ENCODE measurements around the gene FREM1. TPM values are rescaled to one million over a fixed set of nuclear protein-coding genes. Genes with fewer than 3 reads are reported as not detected.

FREM1 gene
- total RNA-seq, 3 donors from 2014 or later, result 4.1 to 12.2 (median 4.3) TPM

DNA sequence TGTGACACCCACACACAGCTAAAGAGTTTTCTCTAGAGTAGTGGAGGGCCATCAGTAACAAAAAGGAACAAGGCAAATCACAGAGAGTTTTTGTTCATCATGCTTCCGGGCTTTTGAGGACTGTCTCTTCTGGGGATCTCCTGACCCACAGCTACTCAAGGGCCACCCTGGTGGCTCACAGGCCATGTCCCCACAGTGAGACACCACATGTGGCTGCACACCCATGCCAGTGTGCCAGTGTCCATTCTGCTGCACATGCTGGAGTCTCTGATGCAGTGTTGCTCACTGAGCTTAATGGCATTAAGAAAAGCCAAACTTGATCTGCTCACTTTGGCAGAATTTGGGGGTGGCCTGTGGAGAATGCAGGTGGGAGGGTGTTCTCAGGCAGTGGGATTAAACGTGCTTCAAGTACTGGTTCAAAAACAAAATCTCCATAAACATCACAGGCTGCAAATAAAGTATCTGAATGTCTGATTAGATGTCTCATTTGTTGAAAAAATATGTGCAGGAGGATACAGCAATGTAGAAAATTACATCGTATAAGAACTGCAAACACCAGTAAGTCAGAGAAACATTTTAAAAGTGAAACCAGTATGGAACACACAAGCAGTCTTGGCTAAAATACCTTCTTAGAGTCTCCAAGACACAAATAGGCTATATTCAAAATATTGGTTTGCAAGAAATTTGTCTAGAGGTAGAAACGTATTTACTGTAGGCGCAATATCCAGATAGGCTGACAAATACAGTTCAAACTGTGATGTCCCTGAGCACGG is 11.0 kb downstream of the FREM1 start:
- intact Hi-C loops (cut with DNase I; ENCODE audit: low total_unique reads), result no loop called here
- Histone ChIP-seq H3K9me3 (no peaks in the 10 kb centered on the region), H3K27me3 (no peaks in the 10 kb centered on the region), H3K27ac (peak overlapping the region in 1 of 2 donors; percentile 46), H3K4me3 (peak overlapping the region in 1 of 3 donors; percentile 14), H3K36me3 (no peaks in the 10 kb centered on the region), H3K4me1 (no peaks in the 10 kb centered on the region)
- TF ChIP-seq, protein P1, sequence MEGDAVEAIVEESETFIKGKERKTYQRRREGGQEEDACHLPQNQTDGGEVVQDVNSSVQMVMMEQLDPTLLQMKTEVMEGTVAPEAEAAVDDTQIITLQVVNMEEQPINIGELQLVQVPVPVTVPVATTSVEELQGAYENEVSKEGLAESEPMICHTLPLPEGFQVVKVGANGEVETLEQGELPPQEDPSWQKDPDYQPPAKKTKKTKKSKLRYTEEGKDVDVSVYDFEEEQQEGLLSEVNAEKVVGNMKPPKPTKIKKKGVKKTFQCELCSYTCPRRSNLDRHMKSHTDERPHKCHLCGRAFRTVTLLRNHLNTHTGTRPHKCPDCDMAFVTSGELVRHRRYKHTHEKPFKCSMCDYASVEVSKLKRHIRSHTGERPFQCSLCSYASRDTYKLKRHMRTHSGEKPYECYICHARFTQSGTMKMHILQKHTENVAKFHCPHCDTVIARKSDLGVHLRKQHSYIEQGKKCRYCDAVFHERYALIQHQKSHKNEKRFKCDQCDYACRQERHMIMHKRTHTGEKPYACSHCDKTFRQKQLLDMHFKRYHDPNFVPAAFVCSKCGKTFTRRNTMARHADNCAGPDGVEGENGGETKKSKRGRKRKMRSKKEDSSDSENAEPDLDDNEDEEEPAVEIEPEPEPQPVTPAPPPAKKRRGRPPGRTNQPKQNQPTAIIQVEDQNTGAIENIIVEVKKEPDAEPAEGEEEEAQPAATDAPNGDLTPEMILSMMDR (IDR thresholded peaks at IDR 0.05), result no peak
- TF ChIP-seq POLR2AphosphoS5 (IDR thresholded peaks at IDR 0.05) (no peak), POLR2A (IDR thresholded peaks at IDR 0.05) (no peak)
- no peak for DNase-seq (ENCODE audit: low spot score in 2 of 2)

DNA sequence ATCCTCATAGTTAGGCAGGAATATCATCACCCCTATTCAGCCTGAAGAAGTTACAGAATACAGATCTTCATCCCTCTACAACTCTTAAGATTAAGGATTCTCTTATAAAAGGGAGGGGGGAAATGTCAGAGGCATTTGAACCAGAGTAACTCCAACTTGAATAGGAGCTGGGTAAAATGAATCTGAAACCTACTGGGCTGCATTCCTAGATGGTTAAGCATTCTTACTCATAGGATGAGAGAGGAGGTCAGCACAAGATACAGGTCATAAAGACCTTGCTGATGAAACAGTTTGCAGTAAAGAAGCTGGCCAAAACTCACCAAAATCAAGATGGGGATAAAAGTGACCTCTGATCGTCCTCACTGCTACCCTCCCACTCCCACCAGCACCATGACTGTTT is 14.4 kb downstream of the FREM1 start:
- no peak for TF ChIP-seq POLR2AphosphoS5 (IDR thresholded peaks at IDR 0.05)
- no peak for TF ChIP-seq POLR2A (IDR thresholded peaks at IDR 0.05)
- TF ChIP-seq, protein P1 (IDR thresholded peaks at IDR 0.05), result no peak
- H3K27ac ChIP-seq, result no peak overlapping the region
- no peaks in the 10 kb centered on the region for H3K4me1 ChIP-seq
- H3K27me3 ChIP-seq, result no peaks in the 10 kb centered on the region
- DNase-seq (ENCODE audit: low spot score in 2 of 2), result no peak
- no peak overlapping the region for H3K4me3 ChIP-seq
- intact Hi-C loops (cut with DNase I; ENCODE audit: low total_unique reads), result no loop called here
- H3K9me3 ChIP-seq, result no peaks in the 10 kb centered on the region
- H3K36me3 ChIP-seq, result no peaks in the 10 kb centered on the region

DNA sequence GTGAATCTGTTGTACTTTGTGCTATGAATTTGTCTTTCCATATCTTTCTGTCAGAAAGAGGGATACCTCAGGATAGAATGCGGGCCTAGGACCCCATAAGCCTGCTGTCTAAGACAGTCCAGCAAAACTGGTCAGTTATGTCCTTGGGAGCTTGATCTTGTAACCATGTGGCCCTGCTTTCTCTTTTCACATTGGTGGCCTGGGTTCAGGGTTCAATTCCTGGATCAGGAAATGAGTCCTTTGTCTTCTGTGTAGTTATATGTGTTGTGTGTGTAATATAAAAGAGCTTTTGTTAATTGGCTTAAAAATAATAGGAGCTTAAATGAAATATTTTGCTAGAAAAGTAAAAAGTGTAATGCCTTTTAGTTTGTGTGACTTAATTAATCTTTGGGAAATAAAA is 16.9 kb downstream of the FREM1 start:
- TF ChIP-seq POLR2AphosphoS5 (IDR thresholded peaks at IDR 0.05) (no peak), POLR2A (IDR thresholded peaks at IDR 0.05) (no peak)
- TF ChIP-seq, protein P1 (IDR thresholded peaks at IDR 0.05), result no peak
- Histone ChIP-seq H3K36me3 (no peaks in the 10 kb centered on the region), H3K4me1 (no peaks in the 10 kb centered on the region), H3K9me3 (no peaks in the 10 kb centered on the region), H3K27ac (no peak overlapping the region), H3K4me3 (no peak overlapping the region), H3K27me3 (no peaks in the 10 kb centered on the region)
- intact Hi-C loops (cut with DNase I; ENCODE audit: low total_unique reads), result no loop called here
- DNase-seq (ENCODE audit: low spot score in 2 of 2), result no peak

DNA sequence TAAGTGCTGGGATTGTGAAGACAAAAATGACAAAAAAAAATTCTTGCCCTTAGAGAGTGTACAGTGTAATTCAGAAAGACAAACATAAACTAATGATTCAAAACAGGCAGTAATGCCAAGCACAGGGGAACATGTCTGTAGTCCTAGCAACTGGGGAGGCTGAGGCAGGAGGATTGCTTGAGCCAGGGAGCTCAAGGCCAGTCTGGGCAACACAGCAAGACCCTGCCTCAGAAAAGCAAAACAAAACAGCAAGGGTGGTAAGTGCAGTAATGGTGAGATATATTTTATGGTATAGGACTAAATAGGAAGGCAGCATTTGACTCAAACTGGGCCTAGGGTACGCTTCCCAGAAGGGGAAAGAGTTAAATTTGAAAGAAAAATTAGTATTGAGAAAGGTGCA is 18.9 kb downstream of the FREM1 start:
- Histone ChIP-seq H3K4me1 (no peaks in the 10 kb centered on the region), H3K36me3 (no peaks in the 10 kb centered on the region), H3K9me3 (no peaks in the 10 kb centered on the region), H3K4me3 (no peak overlapping the region), H3K27me3 (no peaks in the 10 kb centered on the region), H3K27ac (no peak overlapping the region)
- intact Hi-C loops (cut with DNase I; ENCODE audit: low total_unique reads), result no loop called here
- no peak for TF ChIP-seq POLR2A (IDR thresholded peaks at IDR 0.05)
- TF ChIP-seq, protein P1 (IDR thresholded peaks at IDR 0.05), result no peak
- no peak for TF ChIP-seq POLR2AphosphoS5 (IDR thresholded peaks at IDR 0.05)
- DNase-seq (ENCODE audit: low spot score in 2 of 2), result no peak

DNA sequence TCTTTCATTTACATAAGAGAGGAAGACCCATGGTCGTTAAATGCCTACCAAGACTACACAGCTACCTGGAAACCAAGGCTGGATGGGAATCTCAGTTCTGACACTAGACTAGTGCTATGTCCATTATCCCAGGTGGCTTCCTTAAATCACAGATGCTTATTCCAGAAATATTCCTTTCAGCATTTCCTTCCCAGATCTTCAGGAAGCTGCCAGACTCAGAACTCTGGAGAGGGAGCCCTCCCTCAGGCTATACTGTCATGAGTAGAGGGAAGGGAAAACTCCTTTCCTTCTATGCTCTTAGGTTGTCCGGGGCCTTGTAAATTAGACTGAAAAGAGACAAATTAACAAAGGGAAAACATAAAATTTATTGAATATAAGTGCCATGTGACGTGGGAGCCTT is 20.8 kb downstream of the FREM1 start:
- DNase-seq (ENCODE audit: low spot score in 2 of 2), result no peak
- H3K36me3 ChIP-seq, result no peaks in the 10 kb centered on the region
- H3K27me3 ChIP-seq, result no peaks in the 10 kb centered on the region
- no peaks in the 10 kb centered on the region for H3K9me3 ChIP-seq
- no peak for TF ChIP-seq POLR2A (IDR thresholded peaks at IDR 0.05)
- TF ChIP-seq, protein P1 (IDR thresholded peaks at IDR 0.05), result no peak
- TF ChIP-seq POLR2AphosphoS5 (IDR thresholded peaks at IDR 0.05), result no peak
- H3K4me1 ChIP-seq, result no peaks in the 10 kb centered on the region
- intact Hi-C loops (cut with DNase I; ENCODE audit: low total_unique reads), result no loop called here
- H3K4me3 ChIP-seq, result no peak overlapping the region
- no peak overlapping the region for H3K27ac ChIP-seq

All from breast epithelium (tissue), 4 donors.